ENCODE measurements around the gene WDR43. TPM values are rescaled to one million over a fixed set of nuclear protein-coding genes. Genes with fewer than 3 reads are reported as not detected.

The WDR43 gene
- total and polyA plus RNA-seq, 4 donors: 11.1 to 43.1 (median 17.5) TPM

GRCh38 chr2:28904802-28905457 is 10.5 kb downstream of the WDR43 start:
- no peak for DNase-seq (ENCODE audit: low spot score)
- TF ChIP-seq FOXA2 (IDR thresholded peaks at IDR 0.05) (no peak), NR2F2 (IDR thresholded peaks at IDR 0.05) (no peak)
- Histone ChIP-seq H3K36me3 (ENCODE audit: control insufficient read depth in 4 of 4, insufficient read depth in 3 of 4, low read depth in 1 of 4, low read length in 3 of 4) (peaks cover 8 to 45% (median 28%) of the 10 kb centered on the region in 4 donors), H3K9me3 (ENCODE audit: control insufficient read depth in 4 of 4, low read length in 3 of 4) (no peaks in the 10 kb centered on the region), H3K27ac (ENCODE audit: low read depth in 1 of 2, low read length in 2 of 2) (no peak overlapping the region), H3K4me1 (ENCODE audit: control insufficient read depth in 4 of 4, insufficient read depth in 4 of 4, low read length in 3 of 4) (peaks cover 0 to 7% (median 4%) of the 10 kb centered on the region in 4 donors), H3K4me3 (ENCODE audit: low read depth in 1 of 3, low read length in 3 of 3) (no peak overlapping the region), H3K27me3 (ENCODE audit: control insufficient read depth in 4 of 4, insufficient read depth in 4 of 4, low read length in 3 of 4) (no peaks in the 10 kb centered on the region), H3K9ac (ENCODE audit: low read depth in 1 of 2, low read length in 2 of 2) (no peak overlapping the region)
- WGBS: 94% methylated on average over 2 of the region's 2 CpGs

- H3K36me3 ChIP-seq (ENCODE audit: control insufficient read depth in 4 of 4, insufficient read depth in 3 of 4, low read depth in 1 of 4, low read length in 3 of 4): peaks cover 8 to 50% (median 30%) of the 10 kb centered on the region in 4 donors
- peaks cover 0 to 5% (median 3%) of the 10 kb centered on the region in 4 donors for H3K4me1 ChIP-seq (ENCODE audit: control insufficient read depth in 4 of 4, insufficient read depth in 4 of 4, low read length in 3 of 4)
- no peak overlapping the region for H3K27ac ChIP-seq (ENCODE audit: low read depth in 1 of 2, low read length in 2 of 2)
- no peak overlapping the region for H3K4me3 ChIP-seq (ENCODE audit: low read depth in 1 of 3, low read length in 3 of 3)
- H3K27me3 ChIP-seq (ENCODE audit: control insufficient read depth in 4 of 4, insufficient read depth in 4 of 4, low read length in 3 of 4): no peaks in the 10 kb centered on the region
- no peak overlapping the region for H3K9ac ChIP-seq (ENCODE audit: low read depth in 1 of 2, low read length in 2 of 2)
- no peak for TF ChIP-seq GABPA (IDR thresholded peaks at IDR 0.05 in 1 of 2, conservative IDR thresholded peaks at IDR 0.05 in 1 of 2)
- no peak for TF ChIP-seq NR2F2 (IDR thresholded peaks at IDR 0.05)
- TF ChIP-seq CTCF (IDR thresholded peaks at IDR 0.05; ENCODE audit: low read depth, low read length, missing input control): no peak
- no peak for TF ChIP-seq JUND (IDR thresholded peaks at IDR 0.05)
- no peak for TF ChIP-seq REST (IDR thresholded peaks at IDR 0.05)
- no peak for TF ChIP-seq FOXA1 (IDR thresholded peaks at IDR 0.05)
- no peaks in the 10 kb centered on the region for H3K9me3 ChIP-seq (ENCODE audit: control insufficient read depth in 4 of 4, low read length in 3 of 4)
- DNase-seq (ENCODE audit: low spot score): no peak
- WGBS: 93% methylated on average over 3 of the region's 3 CpGs
Measured at GRCh38 chr2:28905533-28905932, 11.1 kb downstream of the WDR43 start.

GRCh38 chr2:28906376-28906775 is 11.9 kb downstream of the WDR43 start:
- TF ChIP-seq RAD21 (IDR thresholded peaks at IDR 0.05) (no peak), ATF3 (IDR thresholded peaks at IDR 0.05) (no peak), SP1 (IDR thresholded peaks at IDR 0.05) (no peak), JUND (IDR thresholded peaks at IDR 0.05) (no peak), HNF4G (IDR thresholded peaks at IDR 0.05) (no peak), RXRA (IDR thresholded peaks at IDR 0.05) (no peak)
- Histone ChIP-seq H3K27me3 (ENCODE audit: control insufficient read depth in 4 of 4, insufficient read depth in 4 of 4, low read length in 3 of 4) (no peaks in the 10 kb centered on the region), H3K4me3 (ENCODE audit: low read depth in 1 of 3, low read length in 3 of 3) (no peak overlapping the region), H3K4me1 (ENCODE audit: control insufficient read depth in 4 of 4, insufficient read depth in 4 of 4, low read length in 3 of 4) (no peaks in the 10 kb centered on the region), H3K27ac (ENCODE audit: low read depth in 1 of 2, low read length in 2 of 2) (no peak overlapping the region), H3K9me3 (ENCODE audit: control insufficient read depth in 4 of 4, low read length in 3 of 4) (no peaks in the 10 kb centered on the region), H3K36me3 (ENCODE audit: control insufficient read depth in 4 of 4, insufficient read depth in 3 of 4, low read depth in 1 of 4, low read length in 3 of 4) (peaks cover 8 to 50% (median 30%) of the 10 kb centered on the region in 4 donors), H3K9ac (ENCODE audit: low read depth in 1 of 2, low read length in 2 of 2) (no peak overlapping the region)
- WGBS: 97% methylated on average over 4 of the region's 4 CpGs
- DNase-seq (ENCODE audit: low spot score): no peak

Data from liver (tissue), 9 donors.